ENCODE results near the gene TXK.

Gene TXK

GRCh38 chr4:48103483-48104139 lies 30.4 kb downstream of the TXK start:
- no peak for DNase-seq (ENCODE audit: low read depth)

- DNase-seq (ENCODE audit: low read depth) = no peak
Observed at GRCh38 chr4:48102303-48102702, 31.7 kb downstream of the TXK start.

- DNase-seq (ENCODE audit: low read depth) = no peak
Observed at GRCh38 chr4:48100256-48100655, 33.8 kb downstream of the TXK start.

DNA sequence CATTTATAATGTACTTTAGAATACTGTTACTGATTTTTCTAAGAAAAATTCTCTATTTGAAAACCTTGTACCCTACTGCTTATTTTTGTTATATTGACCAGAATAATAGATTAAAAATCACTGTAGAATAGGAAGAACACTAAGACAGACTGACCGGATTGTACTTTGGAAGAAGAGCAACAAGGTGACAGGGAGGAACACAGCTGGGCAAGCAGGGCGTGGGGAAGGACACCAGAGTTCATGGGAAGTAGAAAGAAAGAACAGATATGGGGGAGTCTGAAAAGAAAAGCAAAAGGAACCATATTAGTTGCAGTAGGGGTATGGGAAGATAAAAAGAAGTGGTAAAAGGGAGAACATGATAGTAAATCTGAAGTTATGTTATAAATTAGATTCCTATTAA lies 38.6 kb downstream of the TXK start:
- no peak for DNase-seq (ENCODE audit: low read depth)

DNA sequence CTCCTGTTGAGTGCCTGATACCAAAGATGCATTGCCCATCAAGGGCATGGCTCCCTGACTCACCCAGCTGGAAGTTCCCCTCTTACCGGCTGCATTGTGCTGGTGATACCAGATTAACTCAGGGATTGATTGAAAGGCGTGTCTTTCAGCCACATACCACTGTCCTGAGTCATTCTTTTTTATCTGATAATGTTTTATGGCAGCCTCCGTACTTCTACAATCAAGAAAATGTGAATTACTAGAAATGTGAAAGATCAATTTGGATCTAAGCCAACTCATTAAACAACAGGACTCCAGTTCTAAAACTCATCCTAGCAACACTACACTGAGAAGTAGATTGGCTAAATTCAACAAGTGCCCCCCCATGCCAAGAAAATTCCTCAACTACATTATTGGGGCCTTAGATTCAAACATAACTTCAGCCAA lies 40.0 kb downstream of the TXK start:
- DNase-seq (ENCODE audit: low read depth) = no peak

GRCh38 chr4:48090621-48091020 lies 43.4 kb downstream of the TXK start:
- DNase-seq (ENCODE audit: low read depth) = no peak

DNA sequence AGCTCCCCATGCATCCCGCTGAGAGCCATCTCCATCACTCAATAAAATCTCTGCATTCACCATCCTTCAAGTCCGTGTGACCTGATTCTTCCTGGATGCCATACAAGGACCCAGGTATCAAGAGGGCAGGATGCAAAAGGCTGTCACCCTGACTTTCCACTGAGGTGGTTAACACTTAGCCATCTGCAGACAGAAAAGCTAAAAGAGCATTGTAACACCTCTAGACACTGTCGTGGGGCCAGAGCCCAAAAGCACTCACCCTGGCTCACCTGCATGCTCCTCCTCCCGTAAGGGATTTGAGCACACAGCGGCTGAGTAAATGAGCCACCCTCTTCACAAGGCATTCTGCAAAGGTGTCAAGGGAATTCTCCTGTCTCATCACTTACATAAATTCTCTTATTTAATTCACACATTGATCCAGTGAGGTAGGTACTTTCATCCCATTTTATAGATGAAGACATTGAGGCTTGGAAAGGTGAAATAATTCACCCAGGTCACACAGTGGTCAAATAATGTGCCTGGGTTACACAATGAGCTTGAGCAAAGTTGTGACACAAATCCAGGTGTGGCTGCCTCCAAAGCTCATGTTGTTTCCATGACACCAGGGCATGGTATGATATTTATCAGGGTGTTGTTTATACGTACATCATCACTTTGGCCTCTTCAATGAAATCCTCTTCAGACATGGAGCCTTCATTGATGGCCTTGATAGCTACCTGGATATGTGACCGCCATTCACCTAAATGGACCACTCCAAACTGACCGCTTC lies 48.0 kb downstream of the TXK start:
- DNase-seq (ENCODE audit: low read depth) = no peak

DNA sequence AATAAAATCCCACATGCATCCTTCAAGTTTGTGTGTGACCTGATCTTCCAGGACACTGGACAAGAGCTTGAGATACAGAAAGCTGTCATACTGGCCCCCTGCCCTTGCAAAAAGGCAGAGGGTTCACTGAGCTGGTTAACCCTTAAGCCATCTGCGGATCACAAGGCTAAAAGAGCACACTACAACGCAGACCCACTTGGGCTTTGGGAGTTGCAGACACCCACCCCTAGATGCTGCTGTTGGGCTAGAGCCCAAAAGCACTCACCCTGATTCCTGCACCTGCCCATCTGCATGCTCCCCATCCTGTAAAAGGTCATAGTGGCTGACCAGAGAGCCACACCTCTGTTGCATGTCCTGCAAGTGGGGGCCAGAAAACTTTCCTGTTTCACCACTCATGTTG lies 51.1 kb downstream of the TXK start:
- no peak for DNase-seq (ENCODE audit: low read depth)

- no peak for DNase-seq (ENCODE audit: low read depth)
Observed at GRCh38 chr4:48081196-48081595, 52.9 kb downstream of the TXK start.

- no peak for DNase-seq (ENCODE audit: low read depth)
Observed at GRCh38 chr4:48079972-48080391, 54.1 kb downstream of the TXK start.

DNA sequence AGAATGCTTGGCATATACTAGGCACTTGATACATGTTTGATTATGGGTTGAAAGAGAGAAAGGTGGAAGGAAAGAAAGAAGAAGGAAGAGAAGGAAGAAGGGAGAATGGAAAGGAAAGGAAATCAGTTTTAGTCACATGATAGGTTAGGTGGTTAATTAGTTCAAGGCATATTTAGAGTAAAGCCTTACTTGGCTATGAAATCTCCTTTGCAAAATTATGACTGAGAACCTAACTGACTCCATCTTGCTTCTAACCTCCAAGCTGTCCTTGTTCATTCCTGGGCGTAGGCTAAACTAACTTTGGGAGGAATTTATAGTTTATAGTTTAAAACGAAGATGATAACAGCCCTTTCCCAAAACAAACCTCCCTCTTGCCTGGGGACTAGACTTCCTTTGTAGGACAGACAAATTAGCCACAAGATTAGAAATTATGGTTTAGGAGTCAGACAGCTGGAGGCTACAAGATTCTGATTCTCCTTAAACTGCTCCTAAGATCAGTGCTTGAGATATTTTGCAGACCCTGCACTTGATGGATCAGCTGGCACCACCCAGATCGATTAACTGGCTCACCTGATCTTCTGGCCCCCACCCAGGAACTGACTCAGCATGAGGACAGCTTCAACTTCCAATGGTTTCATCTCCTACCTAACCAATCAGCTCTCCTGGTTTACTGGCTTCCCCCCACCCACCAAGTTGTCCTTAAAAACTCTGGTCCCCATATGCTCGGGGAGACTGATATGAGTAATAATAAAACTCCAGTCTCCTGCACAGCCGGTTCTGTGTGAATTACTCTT lies 55.0 kb downstream of the TXK start:
- DNase-seq (ENCODE audit: low read depth) = no peak

GRCh38 chr4:48078425-48078824 lies 55.6 kb downstream of the TXK start:
- DNase-seq (ENCODE audit: low read depth) = no peak

- DNase-seq (ENCODE audit: low read depth) = no peak
Observed at GRCh38 chr4:48074657-48075056, 59.4 kb downstream of the TXK start.

DNA sequence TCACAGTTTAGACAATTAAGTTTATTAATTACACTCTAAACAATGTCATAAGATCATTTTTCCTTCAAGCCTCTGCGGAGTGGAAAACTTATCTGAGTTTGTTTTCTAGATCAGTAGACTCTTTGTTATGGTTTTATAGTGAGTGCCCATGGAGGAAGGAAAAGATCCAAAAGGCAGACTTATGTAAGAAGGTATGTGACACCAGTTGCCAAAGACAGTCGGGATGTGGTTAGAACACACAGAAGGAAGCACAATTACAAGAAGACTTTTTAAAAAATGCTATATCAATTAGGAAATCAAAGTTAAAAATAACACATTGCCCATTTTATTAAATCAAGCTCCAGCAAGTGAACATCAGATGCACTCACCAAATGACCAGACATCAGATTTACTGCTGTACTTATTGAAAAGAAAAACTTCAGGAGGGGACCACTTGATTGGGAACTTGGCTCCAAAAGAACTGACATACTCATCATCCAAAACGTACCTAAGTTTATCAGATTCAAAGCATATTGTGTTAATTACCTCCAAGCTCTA lies 60.4 kb downstream of the TXK start:
- no peak for DNase-seq (ENCODE audit: low read depth)

DNA sequence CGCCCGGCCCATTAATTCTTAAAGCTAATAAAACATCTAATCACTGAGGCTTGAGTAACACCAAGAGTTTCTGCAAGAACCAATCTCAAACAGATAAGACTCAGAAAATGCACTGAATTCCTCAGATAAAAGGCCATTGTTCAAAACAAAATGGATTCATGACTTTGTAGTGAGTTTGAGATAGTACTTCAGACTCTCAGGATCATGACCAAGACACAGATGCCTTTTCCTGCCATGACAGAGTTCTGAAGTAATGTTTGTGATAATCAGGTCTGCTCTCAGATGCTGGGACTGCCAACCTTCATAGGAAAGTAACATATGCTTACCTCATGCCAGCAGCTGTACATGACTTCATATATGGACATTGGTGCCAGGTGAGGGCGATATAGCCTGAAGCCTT lies 62.9 kb downstream of the TXK start:
- DNase-seq (ENCODE audit: low read depth) = no peak

DNA sequence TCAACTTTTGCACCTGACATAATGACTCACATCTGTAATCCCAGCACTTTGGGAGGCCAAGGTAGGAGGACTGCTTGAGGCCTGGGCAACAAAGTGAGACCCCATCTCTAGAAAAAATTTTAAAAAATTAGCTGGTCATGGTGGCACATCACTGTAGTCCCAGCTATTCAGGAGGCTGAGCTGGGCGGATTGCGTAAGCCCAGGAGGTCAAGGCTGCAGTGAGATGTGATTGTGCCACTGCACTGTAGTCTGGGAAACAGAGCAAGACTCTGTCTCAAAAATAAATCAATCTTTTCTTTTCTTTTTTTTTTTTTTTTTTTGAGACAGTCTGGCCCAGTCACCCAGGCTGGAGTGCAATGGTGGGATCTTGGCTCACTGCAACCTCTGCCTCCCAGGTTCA lies 65.0 kb downstream of the TXK start:
- no peak for DNase-seq (ENCODE audit: low read depth)

- no peak for DNase-seq (ENCODE audit: low read depth)
Observed at GRCh38 chr4:48068182-48068581, 65.9 kb downstream of the TXK start.

GRCh38 chr4:48067536-48067935 lies 66.5 kb downstream of the TXK start:
- no peak for DNase-seq (ENCODE audit: low read depth)

DNA sequence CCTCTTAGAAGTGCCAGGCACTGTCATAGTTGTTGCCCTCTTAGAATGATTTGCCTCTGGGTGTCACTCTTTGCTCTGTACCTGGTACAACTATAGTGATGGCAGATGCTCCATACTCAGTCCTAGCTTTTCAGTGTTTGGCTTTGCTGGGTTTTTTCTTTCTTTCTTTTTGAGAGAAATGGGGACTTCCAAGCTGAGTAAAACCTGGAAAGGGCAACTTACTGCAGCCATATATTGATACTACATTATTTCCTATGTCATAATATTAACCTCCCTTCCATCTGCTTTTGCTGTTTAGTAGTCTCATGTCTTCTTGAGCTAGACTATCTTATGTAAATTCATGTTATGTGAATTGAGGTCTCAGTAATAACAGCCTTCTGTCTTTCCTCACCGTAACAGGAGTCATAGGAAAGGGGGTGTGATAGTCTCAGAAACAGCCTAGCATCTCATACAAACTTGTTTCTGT lies 68.4 kb downstream of the TXK start:
- DNase-seq (ENCODE audit: low read depth) = no peak

GRCh38 chr4:48064349-48064748 lies 69.7 kb downstream of the TXK start:
- no peak for DNase-seq (ENCODE audit: low read depth)

DNA sequence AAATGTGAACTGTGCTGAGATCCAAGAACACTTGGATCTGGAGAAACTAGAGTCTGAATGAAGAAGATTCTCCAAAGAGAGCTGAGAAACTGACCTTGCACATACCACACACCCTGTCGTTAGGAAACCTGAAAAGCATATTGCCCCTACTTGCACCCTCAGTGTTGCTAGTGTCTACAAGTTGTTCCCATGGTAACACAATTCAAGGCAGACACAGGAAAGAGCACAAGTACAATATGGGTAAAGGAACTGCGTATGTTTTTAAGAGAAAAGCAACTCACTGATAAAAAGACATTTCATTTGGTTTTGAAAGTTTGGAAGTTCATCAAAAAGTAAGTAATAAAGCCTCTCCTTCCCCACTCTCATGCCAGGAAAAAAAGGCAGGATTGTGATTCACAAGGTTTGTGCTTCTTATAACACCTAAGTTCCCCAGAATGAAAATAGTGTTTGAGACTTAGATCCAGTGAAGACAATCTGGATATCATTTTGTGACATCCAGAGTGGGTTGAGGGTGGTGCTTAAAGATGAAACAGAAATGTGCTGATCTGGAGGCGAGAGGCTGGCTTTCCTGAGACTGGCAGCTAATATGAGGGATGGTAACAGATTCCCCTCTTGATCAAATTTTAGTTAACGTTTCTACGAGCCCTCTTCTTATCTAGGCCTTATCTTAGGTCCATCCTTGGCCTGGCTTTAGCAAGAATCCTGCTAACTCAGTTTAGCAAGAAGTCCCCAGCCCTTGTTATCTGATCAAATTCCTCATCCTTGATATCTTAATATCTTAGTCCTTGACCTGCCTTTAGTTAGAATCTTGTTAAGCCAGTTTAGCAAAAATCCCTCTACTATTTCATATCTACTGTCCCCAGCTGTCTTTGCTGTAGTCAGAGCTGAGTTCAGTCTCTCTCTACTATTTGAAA lies 75.2 kb downstream of the TXK start:
- no peak for DNase-seq (ENCODE audit: low read depth)

GRCh38 chr4:48051078-48051477 lies 83.0 kb downstream of the TXK start:
- no peak for DNase-seq (ENCODE audit: low read depth)
